Pancreas (tissue), 10 donors: ENCODE data around the gene PRSS33. TPM values are rescaled to one million over a fixed set of nuclear protein-coding genes. Genes with fewer than 3 reads are reported as not detected.

ENCODE experiments used
- ATAC-seq, 4 donors: fragments of 200-7000 bp; cut with Tn5 transposase; one replicate each; pipeline versions ENCODE4 v1.8.0 to v1.9.1; 2020; ENCODE audit warnings: mild to moderate bottlenecking in 4 of 4, moderate library complexity in 4 of 4
- DNase-seq, 6 donors: peaks; one replicate each; pipeline ENCODE4 v3.0.0-alpha.2; 2020
- FAIRE-seq: peaks from 2 replicates; lab custom pipeline; 2012; peaks lifted over from hg19 to GRCh38; lab: Jason Lieb, UNC
- H3K27ac ChIP-seq, 4 donors: fragments of 200-600 bp; sonication (generic); 1 replicate in 3 of 4; 2 replicates in 1 of 4; pipeline versions ENCODE4 v1.5.0 to v1.8.0; 2020
- H3K27me3 ChIP-seq, 4 donors: fragments of 200-600 bp; one replicate each; pipeline ENCODE4 v1.8.0; 2021
- H3K36me3 ChIP-seq, 3 donors: fragments of 200-600 bp; sonication (generic) in 1 of 3; one replicate each; pipeline versions ENCODE4 v1.5.0 to v1.8.0; 2020 to 2021
- H3K4me1 ChIP-seq, 3 donors: fragments of 200-600 bp; one replicate each; pipeline ENCODE4 v1.8.0; 2021
- H3K4me3 ChIP-seq, 4 donors: fragments of 200-600 bp; sonication (generic) in 2 of 4; one replicate each; pipeline versions ENCODE4 v1.5.0 to v1.8.0; 2020 to 2021
- H3K9me3 ChIP-seq, 4 donors: fragments of 200-600 bp; one replicate each; pipeline ENCODE4 v1.8.0; 2021
- CTCF ChIP-seq, 4 donors: fragments of 200-600 bp; sonication (generic) in 3 of 4; IDR thresholded peaks; one replicate each; pipeline versions ENCODE4 v1.5.0 to v1.8.0; 2021; ENCODE audit warnings: antibody characterized with exemption in 4 of 4
- WGBS, 2 donors: extraction: QIAGEN DNeasy Blood & Tissue Kit; methylation state at CpG; one replicate each; pipeline ENCODE4 v1.1.7; 2013; 5-methylcytosine and 5-hydroxymethylcytosine counted together
- intact Hi-C, 3 donors: fragments of 100-400 bp; cut with DNase I; formaldehyde crosslinking; loops; one replicate each; pipeline versions ENCODE4 v1.11.1 to v1.14.2; 2022
- polyA plus RNA-seq, 2 donors: library from polyadenylated mRNA; stranded (reverse); fragments of 200-250 nt; gene quantifications; one replicate each; pipeline ENCODE4 v1.2.3, GENCODE V29; 2013
- total RNA-seq, 6 donors: library from RNA; stranded (reverse); fragmentation: NEBNext Ultra II Directional in 4 of 6; extraction: Animal tissue kit (Norgen Biotek cat#: 25700) in 4 of 6; gene quantifications; one replicate each; pipeline versions ENCODE4 v1.2.1 to v1.2.4, GENCODE V29; 2021 to 2023
- donor health status: healthy with polysubstance abuse.
- donor health status: DM: no; HTN: no; CAD: no; lungs with moderate emphysema.
- donor health status: DM: no; HTN: no; CAD: no.
- donor health status: control.
- donor health status: control.
- donor health status: Bipolar disorder and iron deficiency.
- donor health status: DM: yes; HTN: yes; CAD: no.
- donor health status: DM: no; HTN: no; CAD: no.
- donor health status: DM: no; HTN: no; CAD: no.
- donor health status: DM: yes; HTN: yes; CAD: no.

PRSS33 gene
- total and polyA plus RNA-seq, 8 donors: 0.05 TPM; not detected in 7

- peaks cover 8 to 67% (median 51%) of the 10 kb centered on the region in 3 donors for H3K36me3 ChIP-seq
- intact Hi-C loops: no loop called here
- WGBS, 2 donors: 87 to 88% methylated on average over 31 to 32 of the region's 32 CpGs
- ATAC-seq (peak in 2 of 4 donors; percentile 1 to 11), DNase-seq (peak in 1 of 6 donors; percentile 69), FAIRE-seq (no peak)
- no peak for TF ChIP-seq CTCF (IDR thresholded peaks at IDR 0.05)
- no peak overlapping the region for H3K27ac ChIP-seq
- no peaks in the 10 kb centered on the region for H3K27me3 ChIP-seq
- no peak overlapping the region for H3K4me3 ChIP-seq
- peaks cover 0 to 3% (median 0%) of the 10 kb centered on the region in 3 donors for H3K4me1 ChIP-seq
- no peaks in the 10 kb centered on the region for H3K9me3 ChIP-seq
Observed at GRCh38 chr16:2770057-2770951, 17.1 kb downstream of the PRSS33 start.

GRCh38 chr16:2769675-2770056, 17.7 kb downstream of the PRSS33 start:
- ATAC-seq: peak in 2 of 4 donors; percentile 10 to 24
- intact Hi-C loops: no loop called here
- Histone ChIP-seq H3K27ac (no peak overlapping the region), H3K36me3 (peaks cover 11 to 69% (median 58%) of the 10 kb centered on the region in 3 donors), H3K9me3 (no peaks in the 10 kb centered on the region), H3K27me3 (no peaks in the 10 kb centered on the region), H3K4me1 (no peaks in the 10 kb centered on the region), H3K4me3 (no peak overlapping the region)
- TF ChIP-seq CTCF (IDR thresholded peaks at IDR 0.05): no peak
- peak in 1 of 6 donors; percentile 67 for DNase-seq
- 82 to 84% methylated on average over 14 of the region's 14 CpGs for WGBS, 2 donors
- no peak for FAIRE-seq

GRCh38 chr16:2769100-2769529, 18.2 kb downstream of the PRSS33 start:
- FAIRE-seq (no peak), DNase-seq (peak in 1 of 6 donors; percentile 55), ATAC-seq (no peak)
- intact Hi-C loops: no loop called here
- no peaks in the 10 kb centered on the region for H3K27me3 ChIP-seq
- no peak for TF ChIP-seq CTCF (IDR thresholded peaks at IDR 0.05)
- no peaks in the 10 kb centered on the region for H3K4me1 ChIP-seq
- peaks cover 11 to 73% (median 62%) of the 10 kb centered on the region in 3 donors for H3K36me3 ChIP-seq
- 84 to 93% methylated on average over 9 to 11 of the region's 11 CpGs for WGBS, 2 donors
- H3K27ac ChIP-seq: no peak overlapping the region
- H3K9me3 ChIP-seq: no peaks in the 10 kb centered on the region
- H3K4me3 ChIP-seq: no peak overlapping the region

GRCh38 chr16:2768403-2769089, 18.8 kb downstream of the PRSS33 start:
- FAIRE-seq (no peak), ATAC-seq (no peak), DNase-seq (peak in 1 of 6 donors; percentile 71)
- Histone ChIP-seq H3K27me3 (no peaks in the 10 kb centered on the region), H3K9me3 (no peaks in the 10 kb centered on the region), H3K4me3 (no peak overlapping the region), H3K27ac (no peak overlapping the region), H3K4me1 (no peaks in the 10 kb centered on the region), H3K36me3 (peaks cover 11 to 79% (median 67%) of the 10 kb centered on the region in 3 donors)
- no peak for TF ChIP-seq CTCF (IDR thresholded peaks at IDR 0.05)
- 88 to 91% methylated on average over 17 of the region's 17 CpGs for WGBS, 2 donors
- intact Hi-C loops: no loop called here
